ENCODE measurements around the gene SULT1C3. TPM values are rescaled to one million over a fixed set of nuclear protein-coding genes. Genes with fewer than 3 reads are reported as not detected.

SULT1C3 gene
- total and polyA plus RNA-seq, 2 of the 8 experiments (the other 6 are each of a cell fraction or from before 2014, with no cell fraction given) = not detected

GRCh38 chr2:108240966-108241365 lies 1.2 kb downstream of the SULT1C3 start:
- TF ChIP-seq CBX8 (IDR thresholded peaks at IDR 0.05; ENCODE audit: borderline replicate concordance, low read depth, low read length) = no peak
- TF ChIP-seq USF2 (IDR thresholded peaks at IDR 0.05; ENCODE audit: low read length) = no peak
- Histone ChIP-seq H3K9me3 (ENCODE audit: insufficient read depth in 2 of 2, low read depth in 1 of 2, low read length in 1 of 2) (peaks cover 14 to 26% of the 10 kb centered on the region in 2 experiments), H3K23me2 (ENCODE audit: low read depth, low read length) (no peaks in the 10 kb centered on the region), H4K8ac (ENCODE audit: extremely low read depth, insufficient read depth, low read length) (no peak overlapping the region), H4K5ac (ENCODE audit: insufficient read length, low read depth, low read length) (no peak overlapping the region), H3K4me2 (ENCODE audit: insufficient read depth in 1 of 2, low read depth in 2 of 2, low read length in 2 of 2) (no peak overlapping the region), H2BK12ac (ENCODE audit: low read depth, low read length) (no peak overlapping the region), H3K27ac (ENCODE audit: low read depth, low read length) (no peak overlapping the region), H4K20me1 (replicated peaks in 1 of 2; ENCODE audit: control insufficient read depth in 1 of 2, insufficient read depth in 2 of 2, low read length in 2 of 2) (no peaks in the 10 kb centered on the region), H3K18ac (ENCODE audit: extremely low read depth, low read length) (no peak overlapping the region), H3K14ac (ENCODE audit: insufficient read length) (no peak overlapping the region), H4K91ac (replicated peaks; ENCODE audit: insufficient read length, low read length) (no peak overlapping the region), H2BK15ac (ENCODE audit: low read length) (no peak overlapping the region), H2AFZ (ENCODE audit: low read length) (no peak overlapping the region), H3K79me2 (ENCODE audit: control insufficient read depth in 1 of 2, insufficient read depth in 2 of 2, low read length in 2 of 2) (no peaks in the 10 kb centered on the region), H2AK5ac (ENCODE audit: low read depth, low read length) (no peak overlapping the region), H2BK5ac (ENCODE audit: low read depth, low read length) (no peak overlapping the region), H3K9ac (replicated peaks in 1 of 4; ENCODE audit: extremely low read depth in 1 of 4, low read depth in 3 of 4, low read length in 3 of 4) (no peak overlapping the region), H3K23ac (ENCODE audit: insufficient read length) (no peak overlapping the region), H3K4ac (replicated peaks; ENCODE audit: insufficient read length, low read depth, low read length) (no peak overlapping the region), H2BK120ac (replicated peaks; ENCODE audit: low read depth, low read length) (no peak overlapping the region), H3K4me3 (ENCODE audit: extremely low read depth in 1 of 4, insufficient read depth in 2 of 4, low read depth in 3 of 4, low read length in 4 of 4) (no peak overlapping the region), H2BK20ac (ENCODE audit: low read length) (no peak overlapping the region), H3K4me1 (replicated peaks in 1 of 4; ENCODE audit: control insufficient read depth in 3 of 4, insufficient read depth in 4 of 4, low read length in 3 of 4) (no peaks in the 10 kb centered on the region), H3K79me1 (ENCODE audit: low read depth, low read length) (no peaks in the 10 kb centered on the region), H3K56ac (replicated peaks; ENCODE audit: insufficient read length, low read depth, low read length) (no peak overlapping the region), H3K27me3 (replicated peaks in 1 of 4; ENCODE audit: control insufficient read depth in 3 of 4, extremely low read depth in 1 of 4, insufficient read depth in 3 of 4, low read length in 3 of 4) (no peaks in the 10 kb centered on the region; a peak in 1 of 7 replicates), H3K36me3 (ENCODE audit: control insufficient read depth in 2 of 4, insufficient read depth in 4 of 4, low read length in 3 of 4) (no peaks in the 10 kb centered on the region)
- 89% methylated on average over 5 of the region's 5 CpGs; no CpG with 5 or more reads in 1 of the 2 experiments for whole genome bisulfite sequencing, 2 experiments (ENCODE audit: extremely low coverage in 1 of 2, insufficient coverage in 1 of 2, insufficient read length in 1 of 2, insufficient replicate concordance in 2 of 2, low coverage in 1 of 2, low lambda C conversion rate in 2 of 2, missing lambda C conversion rate in 1 of 2)
- CTCF ChIA-PET (ENCODE audit: partially characterized antibody) = no interaction called here
- no peak for DNase-seq (ENCODE audit: low read depth in 1 of 2, low spot score in 2 of 2)
- POLR2A ChIA-PET (ENCODE audit: partially characterized antibody) = no interaction called here
- FAIRE-seq = peak; percentile 13

Data from H1 (cell line).